Islet precursor cell (in vitro differentiated cells): Measurements from ENCODE around the gene MRPL11.
A peak's percentile ranks its signal among the peaks of the same experiment; 100 is the strongest.
"Not testable (repeated sequence)": the region's sequence is repeated elsewhere in the genome, so short reads cannot be mapped to it uniquely, and the experiment has no call there.

Source experiments
- DNase-seq: peaks from one replicate; pipeline ENCODE4 v3.0.0-alpha.2; 2018

Gene MRPL11

DNA sequence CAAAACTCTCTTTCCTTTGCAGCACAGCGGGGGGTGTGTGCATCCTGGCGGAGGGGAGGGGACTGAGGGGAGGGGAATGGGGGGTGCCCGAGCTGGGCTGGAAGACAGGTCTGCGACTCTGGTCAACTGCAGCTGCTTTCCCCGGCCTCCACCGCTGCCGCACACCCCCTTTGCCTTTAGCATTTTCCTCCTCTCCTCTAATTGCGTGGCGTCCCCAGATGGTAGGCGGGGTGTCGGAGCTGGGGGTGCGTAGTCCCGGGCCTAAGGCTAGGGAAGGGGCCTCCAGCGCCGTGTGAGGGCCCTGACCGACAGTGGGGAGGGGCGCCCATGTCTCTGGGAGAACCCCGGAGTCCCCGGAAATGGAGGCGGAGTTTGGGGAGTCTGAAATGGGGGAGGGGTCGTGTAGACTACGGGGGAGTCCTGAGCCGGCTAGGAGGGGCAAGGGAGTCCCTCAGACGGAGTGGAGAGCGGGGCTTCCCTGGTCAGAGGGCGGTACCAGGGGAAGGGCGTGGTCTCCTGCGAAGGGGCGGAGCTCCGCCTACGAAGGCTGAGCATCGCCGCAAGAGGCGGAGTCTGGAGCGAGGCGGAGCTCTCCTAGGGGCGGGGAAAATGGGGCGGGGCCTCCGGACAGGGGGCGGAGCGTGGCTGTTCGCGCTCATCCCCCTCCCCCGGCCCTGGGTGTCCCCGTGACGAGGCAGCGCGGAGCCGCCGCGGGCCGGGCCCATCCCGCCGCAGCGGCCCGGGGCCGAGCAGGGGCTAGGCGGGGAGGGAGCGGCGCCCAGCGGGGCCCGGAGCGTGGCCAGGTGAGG is 27.8 kb upstream of the MRPL11 start, which contains the start of gene PELI3:
TSS of gene PELI3 (plus strand) at position 681 of the 809 bp plus-strand sequence. CDS start 1,224 bp downstream, outside the sequence.
- DNase-seq = peak; percentile 96

DNA sequence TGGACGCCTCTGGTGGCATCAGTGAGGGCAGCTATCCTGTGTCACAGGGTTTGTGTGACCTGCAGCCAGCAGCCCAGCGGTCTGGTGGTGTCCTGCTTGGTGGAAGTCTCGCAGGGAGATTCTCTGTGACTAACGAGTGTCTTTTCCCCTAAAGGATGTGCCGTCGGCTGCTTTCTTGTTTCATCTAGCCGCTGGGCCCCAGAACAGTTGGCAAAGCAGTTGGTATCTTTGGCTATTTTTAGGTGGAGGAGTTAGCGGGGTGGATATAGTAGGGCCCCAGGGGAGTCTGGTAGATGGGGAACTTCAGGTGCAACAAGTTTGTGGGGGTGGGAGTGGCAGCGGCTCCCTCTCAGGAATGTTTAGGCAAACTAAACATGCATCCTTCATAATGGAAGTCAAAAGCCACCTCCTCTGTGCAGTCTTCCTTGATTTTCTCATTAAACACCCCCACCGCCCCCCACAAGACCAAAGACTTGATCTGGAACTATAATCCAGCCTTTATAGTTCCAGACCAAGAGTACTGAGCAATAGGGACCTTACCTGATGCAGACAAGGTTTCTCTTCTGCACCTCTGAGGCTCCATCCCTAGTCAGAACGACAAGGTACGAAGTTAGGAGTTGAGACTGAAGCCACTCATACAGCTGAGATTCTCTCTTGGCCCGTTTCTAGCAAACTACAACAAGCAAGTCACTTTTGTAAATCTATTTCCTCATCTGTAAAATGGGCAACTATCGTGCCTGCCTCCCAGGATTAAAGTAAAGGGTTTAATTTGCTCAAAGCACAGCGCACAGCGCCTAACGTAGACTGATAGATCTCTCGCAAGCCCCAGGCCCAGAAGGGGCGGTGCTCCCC is 27.0 kb upstream of the MRPL11 start:
- no peak for DNase-seq

DNA sequence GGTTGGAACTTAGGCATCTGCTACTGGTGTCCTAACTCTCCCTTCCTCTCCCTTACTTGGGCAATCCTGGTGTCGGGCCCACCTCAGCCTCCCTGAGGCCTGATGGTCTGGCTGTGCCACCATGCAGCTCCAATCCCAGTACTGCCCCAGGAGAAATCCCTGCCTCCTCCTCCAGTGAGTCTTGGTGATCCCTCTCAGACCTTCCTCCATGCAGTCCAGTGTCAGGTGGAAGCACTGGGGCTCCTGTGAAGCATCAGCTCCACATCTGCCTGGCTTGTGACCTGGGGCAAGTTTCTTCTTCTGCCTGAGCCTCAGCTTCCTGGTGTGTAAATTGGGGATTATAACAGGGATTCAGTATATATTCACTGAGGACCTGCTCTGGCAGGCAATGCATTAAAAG is 26.3 kb upstream of the MRPL11 start:
- no peak for DNase-seq

DNA sequence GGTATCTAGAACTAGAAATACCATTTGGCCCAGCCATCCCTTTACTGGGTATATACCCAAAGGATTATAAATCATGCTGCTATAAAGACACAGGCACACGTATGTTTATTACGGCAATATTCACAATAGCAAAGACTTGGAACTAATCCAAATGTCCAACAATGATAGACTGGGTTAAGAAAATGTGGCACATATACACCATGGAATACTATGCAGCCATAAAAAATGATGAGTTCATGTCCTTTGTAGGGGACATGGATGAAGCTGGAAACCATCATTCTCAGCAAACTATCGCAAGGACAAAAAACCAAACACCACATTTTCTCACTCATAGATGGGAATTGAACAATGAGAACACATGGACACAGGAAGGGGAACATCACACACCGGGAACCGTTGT is 25.5 kb upstream of the MRPL11 start:
- not testable (repeated sequence) for DNase-seq

DNA sequence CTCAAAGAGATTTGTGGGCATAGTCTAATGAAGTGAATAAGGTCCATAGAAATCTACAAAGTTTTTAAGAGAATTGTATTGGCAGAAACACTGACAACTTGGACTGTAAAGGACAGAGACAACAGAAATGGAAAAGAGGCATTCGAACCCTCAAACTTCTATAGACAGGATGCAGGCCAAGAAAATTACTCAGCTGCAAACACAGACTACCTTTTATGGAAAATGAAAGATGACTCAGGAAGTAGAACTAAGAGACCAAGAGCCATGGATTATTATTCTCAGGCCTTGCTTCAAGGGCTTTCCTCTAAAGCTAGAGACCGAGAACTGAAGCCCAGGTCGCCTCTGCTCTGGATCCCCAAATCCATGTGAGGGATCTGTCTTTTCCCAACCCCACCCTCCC is 24.3 kb upstream of the MRPL11 start:
- DNase-seq = no peak

DNA sequence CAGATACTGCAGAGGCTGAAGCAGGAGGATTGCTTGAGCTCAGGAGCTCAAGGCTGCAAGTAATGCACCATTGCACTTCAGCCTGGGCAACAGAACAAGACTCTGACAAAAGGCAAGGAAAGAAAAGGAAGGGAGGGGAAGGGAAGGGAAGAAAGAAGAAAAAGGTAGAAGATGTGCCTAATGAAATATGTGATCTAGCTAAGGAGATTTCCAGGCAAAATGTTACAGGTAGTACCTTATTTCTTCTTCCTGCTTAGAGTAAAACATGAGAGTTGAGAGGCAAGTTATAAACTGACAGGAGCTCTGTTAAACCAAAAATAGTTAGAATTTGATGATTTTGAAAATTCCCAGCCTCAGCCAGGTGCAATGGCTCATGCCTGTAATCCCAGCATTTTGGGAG is 23.4 kb upstream of the MRPL11 start:
- no peak for DNase-seq

DNA sequence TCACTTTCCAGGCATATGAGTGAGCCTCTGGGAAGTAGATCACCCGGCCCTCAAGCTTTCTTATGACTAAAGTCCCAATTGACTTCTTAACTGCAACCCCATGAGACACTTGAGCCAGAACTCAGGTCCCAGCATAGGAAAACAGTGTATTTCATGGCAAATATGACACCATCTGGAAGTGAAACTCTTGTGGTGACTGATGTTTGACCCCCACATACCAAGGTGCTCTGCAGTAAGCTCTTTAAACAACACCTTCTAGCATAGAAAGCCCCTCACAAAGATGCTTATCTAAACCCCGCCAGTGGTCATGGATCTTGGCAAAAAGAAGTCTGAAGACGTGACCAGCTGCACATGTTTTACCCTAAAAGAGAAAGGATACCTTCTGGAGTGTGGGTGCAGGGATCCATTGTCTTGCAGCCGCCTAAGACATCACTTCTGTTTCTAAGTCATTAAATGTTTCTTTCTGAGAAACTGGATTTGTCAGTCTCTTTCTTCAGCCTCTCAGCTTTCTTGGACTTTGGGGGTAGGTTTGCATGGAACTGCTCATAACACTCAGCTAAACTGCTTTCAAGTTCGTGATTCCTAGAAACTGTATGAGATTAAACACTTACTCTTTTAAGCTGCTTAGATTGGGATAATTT is 20.6 kb upstream of the MRPL11 start:
- no peak for DNase-seq

DNA sequence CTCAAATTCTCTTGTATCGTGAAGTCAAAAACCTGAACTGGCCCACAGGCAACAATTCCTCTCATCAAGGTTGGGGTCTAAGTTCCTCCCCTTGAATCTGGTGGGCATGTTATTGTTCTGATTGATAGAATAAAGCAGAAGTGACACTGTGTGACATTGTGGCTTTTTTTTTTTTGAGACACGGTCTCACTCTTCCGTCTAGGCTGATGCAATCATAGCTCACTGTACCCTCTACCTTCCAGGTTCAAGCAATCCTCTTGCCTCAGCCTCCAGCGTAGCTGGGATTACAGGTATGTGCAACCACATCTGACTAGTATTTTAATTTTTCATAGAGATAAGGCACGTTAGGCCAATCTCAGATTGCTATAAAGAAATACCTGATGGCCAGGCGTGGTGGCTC is 19.2 kb upstream of the MRPL11 start:
- no peak for DNase-seq

DNA sequence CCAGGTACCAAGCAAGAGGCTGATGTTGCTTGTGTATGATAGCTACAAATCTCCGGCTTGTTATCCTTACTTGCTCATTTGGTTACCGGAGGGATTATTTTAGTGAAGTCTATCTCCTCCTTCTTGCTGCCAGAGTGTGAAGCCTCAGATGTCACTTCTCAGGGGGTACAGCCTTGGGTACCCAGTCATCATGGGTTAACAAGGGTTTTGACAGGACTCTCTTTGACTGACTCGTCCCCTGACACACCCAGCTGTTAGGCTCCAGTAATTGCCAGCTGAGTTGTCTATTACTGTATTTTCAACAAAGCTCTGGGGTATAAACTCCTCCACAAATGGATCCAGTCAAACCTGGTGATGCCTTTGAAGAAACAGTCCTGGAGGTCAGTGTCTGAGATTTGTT is 16.2 kb upstream of the MRPL11 start:
- no peak for DNase-seq

DNA sequence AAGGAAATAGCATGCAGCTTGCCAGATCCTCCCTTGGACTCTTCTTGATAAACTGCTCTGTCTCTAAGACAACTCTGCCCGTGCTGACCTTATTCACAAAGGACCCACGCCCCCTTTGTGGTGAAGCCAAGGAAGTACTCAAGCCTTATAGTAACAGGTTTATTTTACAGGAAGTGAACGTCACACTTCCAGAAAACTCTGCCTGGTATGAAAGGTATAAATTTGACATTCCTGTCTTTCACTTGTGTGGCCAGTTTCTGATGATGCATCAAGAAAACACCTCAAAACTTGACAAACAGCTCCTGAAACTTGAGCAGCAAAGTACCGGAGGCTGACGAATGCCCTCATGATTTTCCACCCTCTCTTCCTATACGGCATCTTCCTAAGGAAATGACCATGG is 15.6 kb upstream of the MRPL11 start:
- DNase-seq = no peak

DNA sequence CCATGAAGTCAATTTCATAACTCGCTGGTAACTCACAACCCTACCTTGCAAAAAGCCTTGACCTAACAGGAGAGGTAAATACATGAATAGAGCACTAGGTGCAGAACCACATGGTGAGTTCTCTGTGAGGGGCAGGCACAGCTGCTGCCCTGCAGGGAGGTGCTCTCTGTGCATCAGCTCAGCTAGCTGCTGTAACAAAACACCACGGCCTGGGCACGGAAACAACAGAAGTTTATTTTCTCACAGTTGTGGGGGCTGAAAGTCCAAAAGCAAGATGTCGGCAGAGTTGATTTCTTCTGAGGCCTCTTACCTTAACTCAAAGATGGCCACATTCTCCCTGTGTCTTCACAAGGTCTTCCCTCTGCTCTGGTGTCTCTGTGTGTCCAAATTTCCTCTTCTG is 13.0 kb upstream of the MRPL11 start:
- no peak for DNase-seq

DNA sequence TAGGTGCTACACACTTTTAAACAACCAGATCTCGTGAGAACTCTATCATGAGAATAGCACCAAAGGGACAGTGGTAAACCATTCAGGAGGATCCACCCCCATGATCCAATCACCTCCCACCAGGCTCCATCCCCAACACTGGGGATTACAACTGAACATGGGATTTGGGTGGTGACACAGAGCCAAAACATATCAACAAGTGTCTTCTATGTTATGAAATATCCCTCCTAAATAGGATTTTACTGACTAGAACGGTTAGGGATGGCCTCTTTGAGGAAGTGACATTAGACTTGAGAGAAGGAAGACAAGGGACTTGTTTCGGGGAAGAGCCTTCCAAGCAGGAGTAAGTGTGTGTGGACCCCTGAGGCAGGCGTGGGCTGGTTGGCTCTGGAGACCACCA is 11.9 kb upstream of the MRPL11 start:
- no peak for DNase-seq

DNA sequence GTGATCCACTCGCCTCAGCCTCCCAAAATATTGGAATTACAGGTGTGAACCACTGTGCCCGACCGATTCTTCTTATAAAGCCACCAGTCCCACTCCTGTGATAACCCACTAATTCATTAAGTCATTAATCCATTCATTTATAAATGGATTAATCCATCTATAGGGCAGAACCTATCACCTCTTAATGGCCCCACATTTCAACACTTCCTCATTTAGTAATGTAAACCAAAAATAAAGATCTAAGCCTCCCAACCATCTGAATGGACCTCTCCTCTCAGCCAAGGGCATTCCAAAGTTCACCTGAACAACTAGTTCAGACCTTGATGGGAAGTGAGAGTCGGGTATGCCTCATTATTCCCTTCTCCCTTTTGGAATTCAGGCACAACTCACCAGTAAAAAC is 9.9 kb upstream of the MRPL11 start:
- no peak for DNase-seq

DNA sequence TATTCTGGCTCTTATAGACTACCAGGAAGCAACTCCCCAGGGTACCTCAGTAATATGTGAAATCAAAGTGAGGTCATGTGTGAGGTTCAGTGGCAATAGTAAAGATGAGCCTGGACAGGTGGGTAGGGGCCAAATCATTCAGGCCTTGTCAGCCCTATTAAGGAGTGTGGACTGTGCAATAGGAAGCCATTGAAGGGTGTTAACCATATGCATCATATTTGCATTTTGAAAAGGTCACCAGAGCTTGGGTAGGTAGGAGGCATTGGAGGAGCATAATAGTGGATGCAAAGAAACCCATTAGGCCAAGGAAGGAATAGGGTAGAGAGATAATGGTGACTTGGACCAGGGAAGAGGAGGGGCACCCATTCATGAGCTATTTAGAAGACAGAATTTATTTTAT is 8.4 kb upstream of the MRPL11 start:
- no peak for DNase-seq

DNA sequence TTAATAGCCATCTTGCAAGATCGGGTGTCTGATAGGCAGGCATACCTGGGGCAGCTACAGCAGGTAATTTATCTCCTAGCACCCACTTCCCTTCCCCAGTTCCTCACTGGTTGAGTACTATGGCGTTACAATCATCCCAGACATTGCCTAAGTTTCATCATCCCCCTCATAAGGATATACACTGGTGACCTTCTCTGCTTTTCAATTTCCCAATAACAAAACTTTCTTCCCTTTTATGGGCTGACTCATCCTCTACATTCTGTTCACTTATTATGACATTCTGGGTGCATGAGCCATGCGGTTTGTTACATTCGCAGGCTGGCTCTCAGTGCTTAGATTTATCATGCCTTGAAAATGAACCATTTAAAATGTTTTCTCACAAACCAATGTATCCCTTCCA is 5.0 kb upstream of the MRPL11 start:
- DNase-seq = no peak

DNA sequence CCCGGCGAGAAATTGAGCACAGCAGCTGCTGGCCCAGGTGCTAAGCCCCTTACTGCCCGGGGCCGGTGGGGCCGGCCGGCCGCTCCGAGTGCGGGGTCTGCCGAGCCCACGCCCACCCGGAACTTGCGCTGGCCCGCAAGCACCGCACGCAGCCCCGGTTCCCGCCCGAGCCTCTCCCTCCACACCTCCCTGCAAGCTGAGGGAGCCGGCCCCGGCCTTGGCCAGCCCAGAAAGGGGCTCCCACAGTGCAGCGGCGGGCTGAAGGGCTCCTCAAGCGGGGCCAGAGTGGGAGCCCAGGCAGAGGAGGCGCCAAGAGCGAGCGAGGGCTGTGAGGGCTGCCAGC is 2.3 kb upstream of the MRPL11 start:
- DNase-seq = not testable (repeated sequence)

DNA sequence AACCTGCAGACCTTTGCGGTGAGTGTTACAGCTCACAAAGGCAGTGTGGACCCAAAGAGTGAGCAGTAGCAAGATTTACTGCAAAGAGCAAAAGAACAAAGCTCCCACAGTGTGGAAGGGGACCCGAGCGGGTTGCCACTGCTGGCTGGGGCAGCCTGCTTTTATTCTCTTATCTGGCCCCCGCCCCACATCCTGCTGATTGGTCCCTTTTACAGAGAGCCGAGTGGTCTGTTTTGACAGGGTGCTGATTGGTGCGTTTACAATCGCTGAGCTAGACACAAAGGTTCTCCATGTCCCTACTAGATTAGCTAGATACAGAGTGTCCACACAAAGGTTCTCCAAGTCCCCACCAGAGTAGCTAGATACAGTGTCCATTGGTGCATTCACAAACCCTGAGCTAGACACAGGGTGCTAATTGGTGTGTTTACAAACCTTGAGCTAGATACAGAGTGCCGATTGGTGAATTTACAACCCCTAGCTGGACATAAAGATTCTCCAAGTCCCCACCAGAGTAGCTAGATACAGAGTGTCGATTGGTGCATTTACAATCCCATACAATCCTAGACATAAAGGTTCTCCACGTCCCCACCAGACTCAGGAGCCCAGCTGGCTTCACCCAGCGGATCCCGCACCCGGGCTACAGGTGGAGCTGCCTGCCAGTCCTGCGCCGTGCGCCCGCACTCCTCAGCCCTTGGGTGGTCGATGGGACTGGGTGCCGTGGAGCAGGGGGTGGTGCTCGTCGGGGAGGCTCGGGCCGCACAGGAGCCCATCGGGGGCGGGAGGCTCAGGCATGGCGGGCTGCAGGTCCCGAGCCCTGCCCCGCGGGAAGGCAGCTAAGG is 1.7 kb upstream of the MRPL11 start:
- not testable (repeated sequence) for DNase-seq

DNA sequence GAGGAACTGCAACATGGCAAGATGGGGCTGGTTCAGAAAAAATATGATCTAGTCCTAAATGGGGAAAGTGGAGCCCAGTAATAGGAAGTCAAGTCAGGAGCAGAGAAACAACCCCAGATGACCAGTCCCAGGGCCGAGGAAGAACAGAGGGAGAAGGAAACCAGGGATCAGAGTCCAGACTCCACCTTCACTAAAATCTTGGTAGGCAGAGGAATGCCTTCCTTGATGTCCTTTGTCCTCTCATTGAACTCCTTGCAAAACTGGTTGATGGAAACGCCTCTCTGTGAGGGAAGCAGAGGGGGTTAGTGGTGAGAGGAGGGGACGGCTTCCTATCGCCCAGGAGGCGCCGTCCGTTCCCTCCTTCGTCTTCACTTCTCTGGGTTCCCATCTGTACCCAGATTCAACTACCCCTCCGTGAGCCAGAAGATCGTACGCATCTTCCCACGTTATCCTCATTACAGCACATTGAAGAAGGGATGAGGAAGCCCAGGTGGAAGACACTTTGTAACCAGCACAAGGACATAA is 607 bp downstream of the MRPL11 start:
- DNase-seq = no peak

DNA sequence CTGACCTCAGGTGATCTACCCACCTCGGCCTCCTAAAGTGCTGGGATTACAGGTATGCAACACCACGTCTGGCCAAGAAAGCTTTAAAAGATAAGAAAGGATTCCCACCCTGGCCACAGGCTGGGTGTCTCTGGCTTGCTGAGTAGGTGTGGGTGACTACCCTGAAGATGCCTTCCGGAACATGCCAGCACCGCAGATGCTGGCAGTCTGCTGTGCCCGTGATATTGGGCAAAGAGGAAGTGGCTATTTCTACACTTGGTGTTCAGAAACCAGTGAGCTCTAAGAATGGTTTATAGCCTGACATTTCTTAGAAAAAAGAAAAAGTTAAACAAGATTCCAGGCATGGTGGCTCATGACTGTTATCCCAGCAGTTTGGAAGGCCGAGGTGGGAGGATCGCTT is 6.1 kb downstream of the MRPL11 start:
- DNase-seq = no peak

DNA sequence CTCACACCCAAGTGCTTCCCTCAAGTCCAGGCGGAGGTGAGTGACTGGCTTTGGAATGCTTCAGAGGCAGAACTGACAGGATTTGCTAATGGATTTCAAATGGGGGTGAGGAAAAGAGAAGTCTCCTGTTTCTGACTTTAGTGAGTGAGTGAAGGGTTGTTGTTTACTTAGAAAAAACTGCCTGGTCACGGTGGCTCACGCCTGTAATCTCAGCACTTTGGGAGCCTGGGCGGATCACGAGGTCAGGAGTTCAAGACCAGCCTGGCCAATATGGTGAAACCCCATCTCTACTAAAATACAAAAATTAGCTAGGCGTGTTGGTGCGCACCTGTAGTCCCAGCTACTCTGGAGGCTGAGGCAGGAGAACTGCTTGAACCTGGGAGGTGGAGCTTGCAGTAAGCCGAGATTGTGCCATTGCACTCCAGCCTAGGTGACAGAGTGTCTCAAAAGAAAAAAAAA is 6.7 kb downstream of the MRPL11 start:
- not testable (repeated sequence) for DNase-seq

DNA sequence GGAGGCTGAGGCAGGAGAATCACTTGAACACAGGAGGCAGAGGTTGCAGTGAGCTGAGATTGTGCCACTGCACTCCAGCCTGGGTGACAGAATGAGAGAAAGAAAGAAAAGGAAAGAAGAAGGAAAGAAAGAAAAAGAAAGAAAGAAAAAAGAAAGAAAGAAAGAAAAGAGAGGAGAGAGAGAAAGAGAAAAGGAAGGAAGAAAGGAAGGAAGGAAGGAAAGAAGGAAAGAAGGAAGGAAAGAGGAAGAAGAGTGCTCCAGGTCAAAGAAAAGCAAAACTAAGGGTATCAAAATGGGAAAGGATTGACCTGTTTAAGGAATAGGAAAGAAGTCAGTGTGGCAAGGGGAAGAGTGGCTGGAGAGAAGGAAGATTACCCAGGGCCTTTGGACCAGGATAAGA is 7.4 kb downstream of the MRPL11 start:
- not testable (repeated sequence) for DNase-seq

DNA sequence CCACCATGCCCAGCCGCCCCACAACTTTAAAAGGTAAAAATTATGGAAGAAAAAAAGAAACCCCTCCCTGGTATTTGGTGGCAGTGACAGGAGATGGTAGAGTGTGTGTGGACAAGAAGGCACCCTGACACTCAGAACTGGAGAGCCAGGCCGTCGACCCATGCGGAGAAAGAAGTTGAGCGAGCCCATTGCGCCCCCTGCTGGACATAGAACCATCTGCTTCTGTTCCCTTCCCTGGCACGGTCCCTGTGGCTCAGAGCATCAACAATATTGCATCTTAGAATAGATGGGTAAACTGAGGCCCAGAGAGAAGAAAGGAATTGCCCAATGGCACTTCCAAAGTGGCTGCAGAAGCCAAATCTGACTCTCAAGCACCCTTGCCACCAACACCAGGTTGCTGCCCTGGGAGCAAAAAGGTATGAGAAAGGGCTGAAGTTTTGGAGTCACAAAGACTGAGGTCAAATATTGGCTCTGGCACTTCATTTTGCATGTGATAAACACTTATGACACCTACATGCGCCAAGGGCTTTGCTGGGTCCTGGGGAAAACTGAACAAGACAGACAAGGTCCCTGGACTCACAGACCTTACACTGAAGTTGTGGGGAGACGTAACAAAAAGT is 8.6 kb downstream of the MRPL11 start:
- peak; percentile 78 for DNase-seq
